Fibroblast of villous mesenchyme (primary cell): ENCODE measurements around the gene FCAMR. TPM values are rescaled to one million over a fixed set of nuclear protein-coding genes. Genes with fewer than 3 reads are reported as not detected.

Source experiments
- DNase-seq: peaks from one replicate; pipeline ENCODE4 v3.0.0-alpha.2; 2010; ENCODE audit warnings: low read depth
- H3K4me3 ChIP-seq: 2 replicates; pipeline ENCODE4 v1.5.1; 2011; ENCODE audit warnings: low read depth, mild to moderate bottlenecking, low read length
- total RNA-seq: library from RNA; depleted of rRNA; stranded (reverse); fragments of >200 nt; gene quantifications from 2 replicates; pipeline ENCODE4 v1.2.3, GENCODE V29; 2012
- TF ChIP-seq, protein P1 (sequence below): IDR thresholded peaks from 2 replicates; pipeline ENCODE4 v1.5.1; 2012; ENCODE audit warnings: low read depth, mild to moderate bottlenecking, low read length; ENCODE audit not compliant: insufficient read depth

FCAMR gene
- total RNA-seq, 1 donor = not detected

GRCh38 chr1:206962272-206962671 is 8.0 kb downstream of the FCAMR start:
- DNase-seq = no peak

DNA sequence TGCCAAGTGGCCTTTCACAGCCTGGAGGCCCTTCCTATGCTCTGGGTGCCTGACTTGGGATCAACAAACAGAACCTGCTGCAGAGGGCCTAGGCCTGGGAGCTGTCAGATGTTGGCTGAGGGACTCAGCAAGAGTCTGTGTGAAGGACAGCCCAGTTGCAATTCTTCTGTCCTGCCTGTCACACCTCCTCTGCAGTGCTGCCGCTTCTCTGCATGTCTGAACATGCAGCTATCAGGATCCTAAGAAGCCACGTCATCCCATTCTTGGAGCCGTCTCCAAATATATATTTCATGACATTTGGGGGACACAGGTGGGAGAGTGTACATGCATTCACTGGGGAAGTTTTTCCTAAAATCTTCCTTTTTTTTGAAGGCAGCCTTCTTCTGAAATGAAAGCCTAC is 8.6 kb downstream of the FCAMR start:
- no peak overlapping the region for H3K4me3 ChIP-seq
- no peak for DNase-seq
- TF ChIP-seq, protein P1, sequence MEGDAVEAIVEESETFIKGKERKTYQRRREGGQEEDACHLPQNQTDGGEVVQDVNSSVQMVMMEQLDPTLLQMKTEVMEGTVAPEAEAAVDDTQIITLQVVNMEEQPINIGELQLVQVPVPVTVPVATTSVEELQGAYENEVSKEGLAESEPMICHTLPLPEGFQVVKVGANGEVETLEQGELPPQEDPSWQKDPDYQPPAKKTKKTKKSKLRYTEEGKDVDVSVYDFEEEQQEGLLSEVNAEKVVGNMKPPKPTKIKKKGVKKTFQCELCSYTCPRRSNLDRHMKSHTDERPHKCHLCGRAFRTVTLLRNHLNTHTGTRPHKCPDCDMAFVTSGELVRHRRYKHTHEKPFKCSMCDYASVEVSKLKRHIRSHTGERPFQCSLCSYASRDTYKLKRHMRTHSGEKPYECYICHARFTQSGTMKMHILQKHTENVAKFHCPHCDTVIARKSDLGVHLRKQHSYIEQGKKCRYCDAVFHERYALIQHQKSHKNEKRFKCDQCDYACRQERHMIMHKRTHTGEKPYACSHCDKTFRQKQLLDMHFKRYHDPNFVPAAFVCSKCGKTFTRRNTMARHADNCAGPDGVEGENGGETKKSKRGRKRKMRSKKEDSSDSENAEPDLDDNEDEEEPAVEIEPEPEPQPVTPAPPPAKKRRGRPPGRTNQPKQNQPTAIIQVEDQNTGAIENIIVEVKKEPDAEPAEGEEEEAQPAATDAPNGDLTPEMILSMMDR = no peak

More at GRCh38 chr1:206962272-206962671, 8.0 kb downstream of the FCAMR start:
- TF ChIP-seq, protein P1 = no peak
- no peak overlapping the region for H3K4me3 ChIP-seq

DNA sequence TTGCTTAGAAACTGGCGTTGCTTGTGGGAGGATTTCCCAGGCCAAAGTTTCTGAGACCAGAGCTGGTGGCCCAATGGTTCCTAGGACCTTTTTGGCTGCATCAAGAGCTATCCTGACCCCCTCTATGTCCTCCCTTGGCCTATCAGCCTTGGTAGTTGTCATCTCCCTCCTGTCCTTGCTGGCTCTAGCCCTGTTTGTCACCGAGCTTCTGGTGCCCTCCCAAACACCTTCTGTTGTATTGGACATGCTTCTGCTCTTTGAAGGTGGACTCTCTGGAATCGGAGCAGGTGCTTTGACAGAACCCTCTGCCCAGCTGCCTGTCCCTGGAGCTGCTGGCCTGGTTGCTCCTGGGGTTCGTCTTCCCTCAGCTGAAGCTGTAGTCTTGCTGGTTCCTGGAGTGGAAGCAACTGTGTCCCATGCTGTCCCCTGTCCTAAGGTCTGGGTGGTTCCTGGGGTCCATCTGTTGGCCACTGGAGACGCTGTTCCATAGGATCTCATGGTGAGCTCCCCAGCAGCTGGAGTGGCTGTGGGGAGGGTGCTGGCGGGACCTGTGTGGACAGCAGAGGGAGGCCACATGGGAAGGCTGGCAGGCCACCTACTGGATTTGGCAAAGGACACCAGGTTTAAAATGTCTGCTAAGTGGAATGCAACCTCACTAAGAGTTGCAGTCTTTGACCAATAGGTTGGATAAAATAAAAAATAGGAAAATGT is 9.4 kb downstream of the FCAMR start:
- no peak overlapping the region for H3K4me3 ChIP-seq
- DNase-seq = no peak
- TF ChIP-seq, protein P1 = no peak

GRCh38 chr1:206958144-206958543 is 12.1 kb downstream of the FCAMR start:
- DNase-seq = no peak
- H3K4me3 ChIP-seq = no peak overlapping the region
- TF ChIP-seq, protein P1 = no peak

DNA sequence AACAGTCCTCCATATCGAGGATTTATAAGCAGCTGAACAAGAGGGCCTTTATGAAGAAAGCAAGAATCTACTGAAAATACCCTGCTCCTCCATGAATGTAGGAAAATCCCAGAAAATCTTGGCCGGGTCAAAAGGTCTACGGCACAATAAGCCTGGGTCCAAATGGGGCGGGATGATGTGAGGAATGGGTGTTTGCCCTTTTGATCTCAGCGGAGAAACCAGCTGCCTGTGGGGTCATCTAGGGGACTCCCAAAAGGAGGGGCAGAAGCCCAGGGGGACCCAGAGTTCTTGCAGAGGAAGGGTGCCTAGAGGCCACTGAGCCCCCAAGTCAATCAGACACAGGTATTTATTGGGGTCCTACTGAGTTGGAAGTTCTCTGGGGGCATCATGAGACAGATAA is 12.6 kb downstream of the FCAMR start:
- H3K4me3 ChIP-seq = no peak overlapping the region
- no peak for DNase-seq
- TF ChIP-seq, protein P1 = no peak

- TF ChIP-seq, protein P1 = no peak
- DNase-seq = peak; percentile 55
- H3K4me3 ChIP-seq = no peak overlapping the region
These were observed 14.5 kb downstream of the FCAMR start for GRCh38 chr1:206955476-206956451.
